ENCODE measurements around the gene LRRC8D.

The LRRC8D gene

GRCh38 chr1:89854140-89854539, 33.3 kb downstream of the LRRC8D start:
- no peak for TF ChIP-seq CTCF (IDR thresholded peaks at IDR 0.05; ENCODE audit: low read length, missing control alignments)
- H3K4me3 ChIP-seq (replicated peaks; ENCODE audit: low read depth, low read length) = no peak overlapping the region
- no peak for DNase-seq (ENCODE audit: low read depth)

GRCh38 chr1:89855413-89856123, 34.7 kb downstream of the LRRC8D start:
- no peak for TF ChIP-seq CTCF (IDR thresholded peaks at IDR 0.05; ENCODE audit: low read length, missing control alignments)
- peak overlapping the region; percentile 0 for H3K4me3 ChIP-seq (replicated peaks; ENCODE audit: low read depth, low read length)
- peak; percentile 68 for DNase-seq (ENCODE audit: low read depth)

- TF ChIP-seq CTCF (IDR thresholded peaks at IDR 0.05; ENCODE audit: low read length, missing control alignments) = no peak
- no peak for DNase-seq (ENCODE audit: low read depth)
- H3K4me3 ChIP-seq (replicated peaks; ENCODE audit: low read depth, low read length) = no peak overlapping the region
Measured at GRCh38 chr1:89863165-89863830, 42.5 kb downstream of the LRRC8D start.

GRCh38 chr1:89865498-89866382, 44.9 kb downstream of the LRRC8D start:
- no peak overlapping the region for H3K4me3 ChIP-seq (replicated peaks; ENCODE audit: low read depth, low read length)
- DNase-seq (ENCODE audit: low read depth) = peak; percentile 82

GRCh38 chr1:89866568-89866967, 45.7 kb downstream of the LRRC8D start:
- no peak for TF ChIP-seq CTCF (IDR thresholded peaks at IDR 0.05; ENCODE audit: low read length, missing control alignments)
- no peak for DNase-seq (ENCODE audit: low read depth)
- H3K4me3 ChIP-seq (replicated peaks; ENCODE audit: low read depth, low read length) = no peak overlapping the region

More at GRCh38 chr1:89865498-89866382, 44.9 kb downstream of the LRRC8D start:
- TF ChIP-seq CTCF (IDR thresholded peaks at IDR 0.05; ENCODE audit: low read length, missing control alignments) = no peak

- TF ChIP-seq CTCF (IDR thresholded peaks at IDR 0.05; ENCODE audit: low read length, missing control alignments) = no peak
- H3K4me3 ChIP-seq (replicated peaks; ENCODE audit: low read depth, low read length) = no peak overlapping the region
- no peak for DNase-seq (ENCODE audit: low read depth)
Measured at GRCh38 chr1:89870998-89871397, 50.2 kb downstream of the LRRC8D start.

All from fibroblast of pulmonary artery (primary cell).